Measurements from ENCODE around the gene KCNK1.
"Not testable (repeated sequence)": the region's sequence is repeated elsewhere in the genome, so short reads cannot be mapped to it uniquely, and the experiment has no call there.

KCNK1 gene

DNA sequence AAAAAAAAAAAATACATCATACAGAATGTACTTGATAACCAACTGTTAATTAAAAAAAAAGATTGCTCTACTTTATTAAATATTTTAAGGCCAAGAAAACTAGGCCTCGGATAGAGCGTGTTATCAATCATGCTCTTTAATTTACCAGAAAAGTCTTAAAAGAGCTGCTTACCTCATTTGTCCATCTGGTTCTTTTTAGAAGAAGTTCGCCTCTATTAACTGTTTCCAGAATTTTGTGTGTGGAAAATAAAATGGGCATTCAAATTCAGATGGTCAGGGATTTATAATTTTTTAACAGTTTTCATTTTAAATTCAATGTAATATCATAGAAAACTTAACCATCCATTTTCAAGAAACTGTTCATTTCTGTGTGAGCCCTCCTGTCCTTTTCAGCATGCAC lies 53.8 kb downstream of the KCNK1 start:
- TF ChIP-seq, protein P1, sequence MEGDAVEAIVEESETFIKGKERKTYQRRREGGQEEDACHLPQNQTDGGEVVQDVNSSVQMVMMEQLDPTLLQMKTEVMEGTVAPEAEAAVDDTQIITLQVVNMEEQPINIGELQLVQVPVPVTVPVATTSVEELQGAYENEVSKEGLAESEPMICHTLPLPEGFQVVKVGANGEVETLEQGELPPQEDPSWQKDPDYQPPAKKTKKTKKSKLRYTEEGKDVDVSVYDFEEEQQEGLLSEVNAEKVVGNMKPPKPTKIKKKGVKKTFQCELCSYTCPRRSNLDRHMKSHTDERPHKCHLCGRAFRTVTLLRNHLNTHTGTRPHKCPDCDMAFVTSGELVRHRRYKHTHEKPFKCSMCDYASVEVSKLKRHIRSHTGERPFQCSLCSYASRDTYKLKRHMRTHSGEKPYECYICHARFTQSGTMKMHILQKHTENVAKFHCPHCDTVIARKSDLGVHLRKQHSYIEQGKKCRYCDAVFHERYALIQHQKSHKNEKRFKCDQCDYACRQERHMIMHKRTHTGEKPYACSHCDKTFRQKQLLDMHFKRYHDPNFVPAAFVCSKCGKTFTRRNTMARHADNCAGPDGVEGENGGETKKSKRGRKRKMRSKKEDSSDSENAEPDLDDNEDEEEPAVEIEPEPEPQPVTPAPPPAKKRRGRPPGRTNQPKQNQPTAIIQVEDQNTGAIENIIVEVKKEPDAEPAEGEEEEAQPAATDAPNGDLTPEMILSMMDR (IDR thresholded peaks at IDR 0.05; ENCODE audit: low read depth, low read length): no peak
- Histone ChIP-seq H3K36me3 (no peaks in the 10 kb centered on the region), H3K27me3 (no peaks in the 10 kb centered on the region; the same call in 1 of the 2 replicates), H3K4me3 (ENCODE audit: low read depth, low read length) (no peak overlapping the region), H3K9me3 (no peaks in the 10 kb centered on the region), H3K4me1 (no peaks in the 10 kb centered on the region)
- DNase-seq: no peak

- no peak overlapping the region for H3K4me3 ChIP-seq (ENCODE audit: low read depth, low read length)
- DNase-seq: no peak
- H3K36me3 ChIP-seq: no peaks in the 10 kb centered on the region
- H3K9me3 ChIP-seq: no peaks in the 10 kb centered on the region
- H3K27me3 ChIP-seq: no peaks in the 10 kb centered on the region; the same call in 1 of the 2 replicates
- TF ChIP-seq, protein P1 (IDR thresholded peaks at IDR 0.05; ENCODE audit: low read depth, low read length): no peak
- H3K4me1 ChIP-seq: no peaks in the 10 kb centered on the region
These were observed 54.3 kb downstream of the KCNK1 start for GRCh38 chr1:233668146-233668724.

GRCh38 chr1:233668725-233669294 lies 54.9 kb downstream of the KCNK1 start:
- Histone ChIP-seq H3K4me3 (ENCODE audit: low read depth, low read length) (no peak overlapping the region), H3K4me1 (no peaks in the 10 kb centered on the region), H3K27me3 (no peaks in the 10 kb centered on the region; the same call in 1 of the 2 replicates), H3K36me3 (no peaks in the 10 kb centered on the region), H3K9me3 (no peaks in the 10 kb centered on the region)
- DNase-seq: no peak
- TF ChIP-seq, protein P1 (IDR thresholded peaks at IDR 0.05; ENCODE audit: low read depth, low read length): no peak

- DNase-seq; H3K27me3 ChIP-seq; H3K4me1 ChIP-seq; H3K9me3 ChIP-seq; H3K36me3 ChIP-seq; H3K4me3 ChIP-seq (ENCODE audit: low read depth, low read length): not testable (repeated sequence)
These were observed 56.5 kb downstream of the KCNK1 start for GRCh38 chr1:233670363-233670762.

GRCh38 chr1:233671286-233671685 lies 57.4 kb downstream of the KCNK1 start:
- TF ChIP-seq, protein P1 (IDR thresholded peaks at IDR 0.05; ENCODE audit: low read depth, low read length): no peak
- H3K4me3 ChIP-seq (ENCODE audit: low read depth, low read length): no peak overlapping the region
- no peak for DNase-seq
- no peaks in the 10 kb centered on the region for H3K4me1 ChIP-seq
- H3K27me3 ChIP-seq: no peaks in the 10 kb centered on the region; the same call in 1 of the 2 replicates
- H3K9me3 ChIP-seq: no peaks in the 10 kb centered on the region
- no peaks in the 10 kb centered on the region for H3K36me3 ChIP-seq

- DNase-seq: no peak
- Histone ChIP-seq H3K36me3 (no peaks in the 10 kb centered on the region), H3K27me3 (no peaks in the 10 kb centered on the region; the same call in 1 of the 2 replicates), H3K4me3 (ENCODE audit: low read depth, low read length) (no peak overlapping the region), H3K9me3 (no peaks in the 10 kb centered on the region), H3K4me1 (no peaks in the 10 kb centered on the region)
- TF ChIP-seq, protein P1 (IDR thresholded peaks at IDR 0.05; ENCODE audit: low read depth, low read length): no peak
These were observed 58.8 kb downstream of the KCNK1 start for GRCh38 chr1:233672732-233673131.
